ENCODE measurements around the gene WNT2.
"Not testable (repeated sequence)": the region's sequence is repeated elsewhere in the genome, so short reads cannot be mapped to it uniquely, and the experiment has no call there.

WNT2 gene

GRCh38 chr7:117308891-117309290 is 14.0 kb downstream of the WNT2 start:
- no peak for DNase-seq (ENCODE audit: low read depth)

GRCh38 chr7:117302396-117302795 is 20.5 kb downstream of the WNT2 start:
- DNase-seq (ENCODE audit: low read depth) = no peak

- DNase-seq (ENCODE audit: low read depth) = not testable (repeated sequence)
Observed at GRCh38 chr7:117300506-117300905, 22.4 kb downstream of the WNT2 start.

DNA sequence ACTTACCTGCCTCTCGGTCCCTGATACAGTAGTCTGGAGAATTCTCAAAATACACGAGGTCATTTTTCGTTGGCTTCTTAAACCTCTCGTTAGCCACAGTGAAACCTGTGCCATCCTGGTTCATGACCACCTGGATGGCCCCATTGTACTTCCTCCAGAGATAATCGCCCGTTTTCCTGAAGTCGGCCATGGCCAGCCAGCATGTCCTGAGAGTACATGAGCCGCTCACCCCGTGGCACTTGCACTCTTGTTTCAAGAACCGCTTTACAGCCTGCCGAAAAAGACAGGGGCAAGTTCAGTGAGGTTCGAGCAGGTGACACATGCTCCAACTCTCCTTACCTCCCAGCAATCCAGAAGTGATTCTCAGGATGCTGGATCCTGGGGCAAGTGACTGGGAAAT is 25.3 kb downstream of the WNT2 start:
- DNase-seq (ENCODE audit: low read depth) = no peak

DNA sequence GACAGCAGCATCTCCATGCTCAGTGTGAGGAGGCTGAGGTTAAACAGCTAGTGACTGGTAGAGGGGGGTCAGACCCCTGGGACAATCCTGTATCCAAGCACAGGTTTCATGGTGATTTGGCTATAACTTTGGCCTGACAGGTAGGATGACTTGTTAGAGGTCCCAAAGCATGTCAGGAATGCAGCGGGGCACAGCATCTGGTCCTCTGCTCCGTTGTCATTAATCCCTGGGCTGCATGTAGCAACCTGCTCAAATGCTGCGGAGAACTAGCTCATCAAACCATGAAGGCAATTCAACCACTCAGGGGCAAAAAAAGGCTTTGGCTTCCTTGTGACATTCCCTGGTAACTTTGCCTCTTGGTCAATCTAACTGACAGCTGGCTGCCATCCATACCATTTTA is 26.8 kb downstream of the WNT2 start:
- no peak for DNase-seq (ENCODE audit: low read depth)

DNA sequence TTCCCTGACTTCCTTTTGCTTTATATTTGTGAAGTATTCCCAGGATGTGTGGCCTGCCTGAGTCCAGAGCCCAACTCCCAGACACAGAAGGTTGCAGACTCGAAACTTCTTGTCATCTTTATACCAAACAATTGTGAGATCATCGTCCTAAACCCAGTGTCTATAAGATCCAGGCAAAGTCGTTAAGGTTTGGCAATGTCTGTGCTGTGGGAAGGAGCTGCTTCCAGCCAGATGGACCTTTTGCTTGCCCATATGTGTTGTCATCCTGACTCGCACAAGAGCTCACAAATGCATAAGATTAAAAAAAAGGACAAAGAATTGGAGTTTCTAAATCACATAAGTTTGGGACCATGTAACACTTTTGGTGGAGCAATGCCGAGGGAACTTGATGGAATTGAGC is 37.0 kb downstream of the WNT2 start:
- DNase-seq (ENCODE audit: low read depth) = no peak

DNA sequence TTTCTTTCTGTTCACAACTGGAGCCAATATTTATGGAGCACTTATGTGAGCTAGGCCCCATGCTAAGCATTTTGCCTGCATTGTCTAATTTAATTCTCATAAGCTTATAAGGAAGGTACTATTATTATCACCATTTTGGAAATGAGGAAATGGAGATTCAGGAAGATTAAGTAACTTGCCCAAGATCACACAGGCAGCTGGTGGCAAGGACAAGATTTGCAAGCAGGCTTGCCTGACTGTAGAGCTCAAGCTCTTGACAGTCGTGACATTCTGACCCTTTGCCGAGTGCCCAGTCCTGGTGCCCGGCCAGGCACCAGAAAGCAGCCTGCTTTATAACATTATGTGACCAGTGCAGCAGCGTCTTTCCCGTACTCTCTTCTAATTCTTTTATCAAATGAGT is 38.2 kb downstream of the WNT2 start:
- DNase-seq (ENCODE audit: low read depth) = no peak

- DNase-seq (ENCODE audit: low read depth) = no peak
Observed at GRCh38 chr7:117283779-117284178, 39.1 kb downstream of the WNT2 start.

GRCh38 chr7:117283371-117283770 is 39.5 kb downstream of the WNT2 start:
- peak; percentile 91 for DNase-seq (ENCODE audit: low read depth)

GRCh38 chr7:117282239-117282812 is 40.5 kb downstream of the WNT2 start:
- no peak for DNase-seq (ENCODE audit: low read depth)

DNA sequence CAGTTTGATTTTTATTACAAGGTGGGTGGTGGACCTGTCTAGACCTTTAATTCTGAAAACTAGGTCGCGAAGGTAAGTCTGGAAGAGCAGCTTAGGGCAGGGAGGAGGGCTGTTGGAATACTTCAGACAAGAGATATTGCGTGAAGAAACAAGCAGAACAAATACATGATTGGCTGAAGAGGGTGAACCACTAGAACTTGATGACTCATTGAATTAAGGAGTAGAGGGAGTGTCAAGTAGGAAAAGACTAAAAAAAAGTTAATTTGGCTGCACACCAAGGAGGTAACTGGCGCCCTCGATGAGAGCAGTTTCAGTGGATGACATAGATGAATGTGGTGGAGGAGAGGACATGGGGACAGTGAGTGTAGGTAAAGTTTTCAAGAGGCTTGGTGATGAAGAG is 41.3 kb downstream of the WNT2 start:
- peak; percentile 39 for DNase-seq (ENCODE audit: low read depth)

GRCh38 chr7:117279931-117280557 is 42.8 kb downstream of the WNT2 start:
- no peak for DNase-seq (ENCODE audit: low read depth)

DNA sequence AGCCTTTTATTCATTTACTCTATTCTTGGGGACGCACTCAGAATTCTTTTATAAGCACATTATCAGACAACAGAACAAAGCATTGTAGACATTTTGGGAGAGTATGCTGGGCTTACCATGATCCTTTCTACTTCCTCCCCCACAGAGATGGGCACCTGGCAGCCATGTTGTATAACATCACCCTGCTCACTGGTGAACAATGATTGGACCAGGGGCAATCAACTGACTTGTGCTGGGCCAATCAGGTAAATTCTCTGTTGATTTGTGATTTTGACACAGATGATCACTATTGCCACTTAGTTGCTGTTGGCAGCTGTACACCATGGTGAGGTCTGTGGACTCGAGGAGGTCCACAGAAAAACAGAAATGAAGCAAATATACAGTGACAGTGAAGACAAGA is 43.7 kb downstream of the WNT2 start:
- DNase-seq (ENCODE audit: low read depth) = no peak

- no peak for DNase-seq (ENCODE audit: low read depth)
Observed at GRCh38 chr7:117278040-117278439, 44.8 kb downstream of the WNT2 start.

DNA sequence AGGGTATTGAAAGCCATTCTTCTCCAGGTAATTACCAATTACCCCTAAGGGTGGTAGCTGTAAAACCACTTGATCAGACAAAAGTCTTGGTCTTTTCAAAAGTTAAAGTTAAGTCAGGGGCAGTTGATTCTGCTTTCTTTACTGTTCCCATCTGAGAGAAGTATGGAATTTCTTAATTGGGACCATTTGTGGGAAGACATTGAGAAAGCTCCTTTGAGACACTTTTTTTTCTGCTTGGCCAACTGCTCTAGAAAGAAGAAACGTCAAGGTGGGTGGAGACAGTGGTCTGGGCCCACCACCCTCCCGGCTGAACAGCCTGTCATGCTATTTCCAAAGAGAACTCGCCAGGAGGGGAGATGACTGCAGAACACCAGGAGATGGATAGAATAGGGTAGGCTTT is 45.3 kb downstream of the WNT2 start:
- no peak for DNase-seq (ENCODE audit: low read depth)

DNA sequence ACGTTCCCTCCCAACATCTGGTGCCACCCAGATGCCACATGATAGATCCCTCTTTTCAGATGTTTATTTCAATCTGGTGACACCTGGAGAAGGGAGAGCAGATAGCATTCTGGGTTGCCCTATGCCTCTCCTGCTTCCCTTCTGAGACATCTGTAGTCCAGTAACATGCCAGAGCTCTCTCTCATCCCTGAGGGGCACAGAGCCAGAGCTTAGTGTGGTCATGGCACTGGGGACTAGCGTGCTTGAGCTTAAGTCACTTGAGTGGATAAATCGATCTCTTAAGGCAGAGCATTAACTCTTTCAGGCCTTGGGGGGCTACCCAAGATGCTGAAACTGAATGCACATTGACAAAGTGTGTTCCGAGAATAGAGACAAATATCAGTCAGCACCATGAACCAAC is 47.9 kb downstream of the WNT2 start:
- DNase-seq (ENCODE audit: low read depth) = no peak

- DNase-seq (ENCODE audit: low read depth) = no peak
Observed at GRCh38 chr7:117273814-117274225, 49.0 kb downstream of the WNT2 start.

DNA sequence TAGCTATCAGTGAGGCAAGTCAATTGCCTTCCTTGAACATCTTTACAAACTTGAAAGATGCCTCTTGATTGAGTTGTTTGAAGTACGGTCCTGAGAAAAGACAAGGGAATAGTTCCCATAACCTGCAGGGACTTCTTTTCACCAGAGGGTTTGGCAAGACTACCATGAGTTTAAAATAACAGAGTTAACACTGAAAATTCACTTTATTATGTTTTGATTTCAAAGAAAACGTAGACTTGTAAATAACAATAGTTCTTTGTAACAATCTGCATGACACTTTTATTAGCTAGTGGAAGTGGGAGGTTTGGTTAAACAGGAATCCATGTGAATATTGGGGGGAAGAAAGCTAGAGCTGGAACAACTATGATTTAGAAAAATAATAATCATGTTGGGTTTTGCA is 49.5 kb downstream of the WNT2 start:
- no peak for DNase-seq (ENCODE audit: low read depth)

GRCh38 chr7:117272017-117272759 is 50.7 kb downstream of the WNT2 start:
- no peak for DNase-seq (ENCODE audit: low read depth)

GRCh38 chr7:117271566-117271965 is 51.3 kb downstream of the WNT2 start:
- DNase-seq (ENCODE audit: low read depth) = no peak

GRCh38 chr7:117270371-117270770 is 52.5 kb downstream of the WNT2 start:
- peak; percentile 83 for DNase-seq (ENCODE audit: low read depth)

GRCh38 chr7:117269886-117270285 is 53.0 kb downstream of the WNT2 start:
- peak; percentile 91 for DNase-seq (ENCODE audit: low read depth)

- DNase-seq (ENCODE audit: low read depth) = peak; percentile 98
Observed at GRCh38 chr7:117269417-117269816, 53.4 kb downstream of the WNT2 start.

GRCh38 chr7:117264716-117265115 is 58.1 kb downstream of the WNT2 start:
- no peak for DNase-seq (ENCODE audit: low read depth)

Measured in iris pigment epithelial cell (primary cell).